Esophagus muscularis mucosa (tissue), 4 donors: ENCODE data around the gene STX11. TPM values are rescaled to one million over a fixed set of nuclear protein-coding genes. Genes with fewer than 3 reads are reported as not detected.
A peak's percentile ranks its signal among the peaks of the same experiment; 100 is the strongest.

Experiments used
- DNase-seq: peaks from one replicate; pipeline ENCODE4 v3.0.0-alpha.2; 2017; ENCODE audit errors: extremely low spot score
- H3K27ac ChIP-seq, 4 donors: fragments of 200-600 bp; sonication (generic); replicated peaks in 1 of 4; 1 replicate in 3 of 4; 2 replicates in 1 of 4; pipeline ENCODE4 v1.5.1; 2016 to 2019; ENCODE audit warnings: mild to moderate bottlenecking in 1 of 4
- H3K27me3 ChIP-seq, 4 donors: fragments of 200-600 bp; sonication (generic); one replicate each; pipeline versions ENCODE4 v1.5.1 to v1.6.0; 2016 to 2019
- H3K36me3 ChIP-seq, 4 donors: fragments of 200-600 bp; sonication (generic); one replicate each; pipeline ENCODE4 v1.5.1; 2016 to 2019
- H3K4me1 ChIP-seq, 4 donors: fragments of 200-600 bp; sonication (generic); one replicate each; pipeline ENCODE4 v1.5.1; 2016 to 2019
- H3K4me3 ChIP-seq, 4 donors: fragments of 200-600 bp; sonication (generic); 1 replicate in 2 of 4; 2 replicates in 2 of 4; pipeline ENCODE4 v1.5.1; 2016 to 2019; ENCODE audit warnings: mild to moderate bottlenecking in 4 of 4, moderate library complexity in 1 of 4
- H3K9me3 ChIP-seq, 4 donors: fragments of 200-600 bp; sonication (generic); 1 replicate in 3 of 4; 2 replicates in 1 of 4; pipeline ENCODE4 v1.5.1; 2016 to 2019
- EP300 ChIP-seq: sonication (generic); formaldehyde crosslinking; IDR thresholded peaks from one replicate; pipeline ENCODE4 v1.6.1; 2017; ENCODE audit warnings: antibody characterized with exemption
- POLR2A ChIP-seq: fragments of 450-650 bp; IDR thresholded peaks from one replicate; pipeline ENCODE4 v1.6.1; 2017; ENCODE audit warnings: antibody characterized with exemption, moderate library complexity, mild to moderate bottlenecking, low read depth
- POLR2AphosphoS5 ChIP-seq, 2 donors: sonication (generic); formaldehyde crosslinking; IDR thresholded peaks; one replicate each; pipeline ENCODE4 v1.6.1; 2017; ENCODE audit warnings: antibody characterized with exemption in 2 of 2
- WGBS: methylation state at CpG from one replicate; pipeline ENCODE4 v1.1.5; 2018; 5-methylcytosine and 5-hydroxymethylcytosine counted together
- intact Hi-C: fragments of 100-400 bp; cut with DNase I; formaldehyde crosslinking; loops from one replicate; pipeline ENCODE4 v1.15.1; 2023
- total RNA-seq, 4 donors: library from RNA; depleted of rRNA; stranded (reverse); fragments of >200 nt; gene quantifications; one replicate each; pipeline versions ENCODE4 v1.1.0 to v1.2.1, GENCODE V29; 2016
- TF ChIP-seq, protein P1 (sequence below), 3 experiments: fragments of 200-600 bp in 2 of 3; fragments of 450-650 bp in 1 of 3; sonication (generic) in 2 of 3; IDR thresholded peaks; one replicate each; pipeline ENCODE4 v1.5.1; 2017 to 2019; ENCODE audit warnings: antibody characterized with exemption in 3 of 3, mild to moderate bottlenecking in 2 of 3, moderate library complexity in 1 of 3

Gene STX11
- total RNA-seq: 10 to 100 TPM in 1 of 4 donors, 1 to 10 TPM in 3; 3.3 to 14.1 (median 7.1) TPM

DNA sequence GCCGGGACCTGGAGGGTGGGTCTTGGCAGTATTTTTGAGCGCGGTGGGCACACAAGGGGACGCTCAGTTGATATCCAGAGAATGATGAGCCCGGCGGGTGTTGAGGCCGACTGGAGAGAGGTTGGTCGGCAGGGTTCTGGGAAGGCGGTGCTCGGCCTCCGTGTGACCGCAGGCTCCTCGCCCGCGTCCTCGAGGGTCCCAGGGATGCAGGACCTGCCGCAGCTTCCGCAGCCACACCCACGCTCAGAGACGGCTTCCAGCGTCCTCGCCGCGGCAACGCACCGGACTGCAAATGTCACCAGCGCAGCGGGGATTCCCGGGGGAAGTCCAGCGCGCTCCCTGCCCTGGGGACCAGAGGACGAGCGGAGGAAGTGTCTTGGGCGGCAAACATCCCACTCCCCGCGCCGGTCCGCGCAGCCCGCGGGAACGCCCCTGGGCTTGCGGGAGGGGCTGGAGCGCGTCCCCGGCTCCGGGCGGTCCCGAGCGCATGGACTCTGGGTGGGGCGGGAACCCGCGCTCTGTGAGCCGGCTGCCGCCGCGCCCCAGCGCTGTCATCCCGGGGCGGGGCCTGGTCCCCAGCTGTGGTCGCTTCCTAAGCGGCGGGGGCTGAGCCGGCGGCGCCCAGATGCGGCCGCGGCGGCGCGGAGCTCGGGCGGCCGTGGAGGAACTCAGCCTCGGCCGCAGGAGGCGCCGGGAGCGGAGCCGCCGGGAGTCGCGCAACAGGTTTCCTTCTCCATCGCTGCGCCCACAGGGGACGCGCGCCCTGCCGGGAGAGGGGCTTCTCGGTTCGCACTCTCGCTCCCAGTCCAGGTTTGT is at the start of gene STX11:
STX11 (plus strand) TSS at position 624 of the 816 bp plus-strand sequence. CDS start 36,111 bp downstream, outside the sequence.
- peak within 1 kb of the TSS; percentile 51 to 72 (median 61) for H3K27ac ChIP-seq
- H3K4me1 ChIP-seq: peaks cover 8 to 24% (median 22%) of the 10 kb centered on the region in 4 donors
- peak; percentile 91 for DNase-seq
- no peaks in the 10 kb centered on the region for H3K36me3 ChIP-seq
- peaks cover 0 to 38% (median 0%) of the 10 kb centered on the region in 4 donors for H3K27me3 ChIP-seq
- peak within 1 kb of the TSS; percentile 66 to 90 (median 75) for H3K4me3 ChIP-seq
- H3K9me3 ChIP-seq: no peaks in the 10 kb centered on the region
- TF ChIP-seq POLR2AphosphoS5 (IDR thresholded peaks at IDR 0.05): peak; percentile 24 to 35
- TF ChIP-seq POLR2A: no peak
- WGBS: 2% methylated on average over 49 of the region's 93 CpGs
- intact Hi-C loops: loop anchor here (5.0 kb wide), 1 partner anchor 67 kb away; no protein-coding TSS in a partner anchor

DNA sequence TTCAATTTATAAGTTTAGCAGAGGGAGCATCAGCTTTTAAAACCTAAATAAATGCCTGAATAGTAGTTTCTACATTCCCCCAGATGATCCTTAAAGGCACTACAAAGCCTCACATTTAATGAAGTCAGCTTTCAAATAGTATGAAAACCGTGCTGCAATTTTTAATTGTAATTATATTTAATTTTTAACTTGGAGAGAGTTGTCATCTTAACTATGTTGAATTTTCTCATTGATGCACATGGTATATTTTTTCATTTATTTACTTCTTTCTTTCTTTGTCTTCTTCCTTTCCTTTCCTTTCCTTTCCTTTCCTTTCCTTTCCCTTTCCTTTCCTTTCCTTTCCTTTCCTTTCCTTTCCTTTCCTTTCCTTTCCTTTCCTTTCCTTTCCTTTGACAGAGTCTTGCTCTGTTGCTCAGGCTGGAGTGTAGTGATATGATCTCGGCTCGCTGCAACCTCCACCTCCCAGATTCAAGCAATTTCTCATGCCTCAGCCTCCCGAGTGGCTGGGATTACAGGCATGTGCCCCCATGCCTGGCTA is 47.2 kb upstream of the STX11 start:
- H3K9me3 ChIP-seq: no peaks in the 10 kb centered on the region
- DNase-seq: no peak
- WGBS: 83% methylated on average over 4 of the region's 4 CpGs
- H3K4me3 ChIP-seq: no peak overlapping the region
- H3K4me1 ChIP-seq: no peaks in the 10 kb centered on the region
- no peaks in the 10 kb centered on the region for H3K36me3 ChIP-seq
- TF ChIP-seq POLR2A (no peak), POLR2AphosphoS5 (IDR thresholded peaks at IDR 0.05) (no peak), EP300 (no peak)
- TF ChIP-seq, protein P1, sequence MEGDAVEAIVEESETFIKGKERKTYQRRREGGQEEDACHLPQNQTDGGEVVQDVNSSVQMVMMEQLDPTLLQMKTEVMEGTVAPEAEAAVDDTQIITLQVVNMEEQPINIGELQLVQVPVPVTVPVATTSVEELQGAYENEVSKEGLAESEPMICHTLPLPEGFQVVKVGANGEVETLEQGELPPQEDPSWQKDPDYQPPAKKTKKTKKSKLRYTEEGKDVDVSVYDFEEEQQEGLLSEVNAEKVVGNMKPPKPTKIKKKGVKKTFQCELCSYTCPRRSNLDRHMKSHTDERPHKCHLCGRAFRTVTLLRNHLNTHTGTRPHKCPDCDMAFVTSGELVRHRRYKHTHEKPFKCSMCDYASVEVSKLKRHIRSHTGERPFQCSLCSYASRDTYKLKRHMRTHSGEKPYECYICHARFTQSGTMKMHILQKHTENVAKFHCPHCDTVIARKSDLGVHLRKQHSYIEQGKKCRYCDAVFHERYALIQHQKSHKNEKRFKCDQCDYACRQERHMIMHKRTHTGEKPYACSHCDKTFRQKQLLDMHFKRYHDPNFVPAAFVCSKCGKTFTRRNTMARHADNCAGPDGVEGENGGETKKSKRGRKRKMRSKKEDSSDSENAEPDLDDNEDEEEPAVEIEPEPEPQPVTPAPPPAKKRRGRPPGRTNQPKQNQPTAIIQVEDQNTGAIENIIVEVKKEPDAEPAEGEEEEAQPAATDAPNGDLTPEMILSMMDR (IDR thresholded peaks at IDR 0.05): no peak
- no peak overlapping the region for H3K27ac ChIP-seq
- intact Hi-C loops: loop anchor here (5.0 kb wide), 1 partner anchor 184 kb away; the partner anchor contains the start of gene UTRN
- no peaks in the 10 kb centered on the region for H3K27me3 ChIP-seq

DNA sequence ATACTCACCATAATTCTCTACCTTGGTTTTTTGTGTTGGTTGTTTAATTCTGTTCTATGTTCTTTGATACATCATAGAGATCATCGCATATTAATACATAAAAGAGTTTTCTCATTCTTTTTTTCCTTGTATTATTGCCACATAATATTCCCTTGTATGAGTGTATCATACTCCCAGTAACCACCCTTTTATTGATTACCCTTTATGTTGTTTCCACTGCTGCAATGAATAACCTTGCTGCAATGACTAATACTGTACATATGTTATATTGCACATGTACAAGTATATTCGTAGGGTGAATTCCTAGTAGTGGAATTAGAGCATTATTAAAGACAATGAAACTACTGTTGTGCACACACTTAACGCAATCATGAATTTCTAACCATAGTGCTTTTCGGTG is 45.8 kb upstream of the STX11 start:
- DNase-seq: no peak
- Histone ChIP-seq H3K4me3 (no peak overlapping the region), H3K4me1 (no peaks in the 10 kb centered on the region), H3K36me3 (no peaks in the 10 kb centered on the region), H3K27ac (no peak overlapping the region), H3K9me3 (no peaks in the 10 kb centered on the region), H3K27me3 (no peaks in the 10 kb centered on the region)
- intact Hi-C loops: loop anchor here (2.0 to 5.0 kb wide), 3 partner anchors 112 to 378 kb away; partner anchors contain the start of gene UTRN
- WGBS: 46% methylated on average over 4 of the region's 4 CpGs
- no peak for TF ChIP-seq POLR2AphosphoS5 (IDR thresholded peaks at IDR 0.05)
- no peak for TF ChIP-seq EP300
- TF ChIP-seq POLR2A: no peak
- TF ChIP-seq, protein P1 (IDR thresholded peaks at IDR 0.05): no peak

DNA sequence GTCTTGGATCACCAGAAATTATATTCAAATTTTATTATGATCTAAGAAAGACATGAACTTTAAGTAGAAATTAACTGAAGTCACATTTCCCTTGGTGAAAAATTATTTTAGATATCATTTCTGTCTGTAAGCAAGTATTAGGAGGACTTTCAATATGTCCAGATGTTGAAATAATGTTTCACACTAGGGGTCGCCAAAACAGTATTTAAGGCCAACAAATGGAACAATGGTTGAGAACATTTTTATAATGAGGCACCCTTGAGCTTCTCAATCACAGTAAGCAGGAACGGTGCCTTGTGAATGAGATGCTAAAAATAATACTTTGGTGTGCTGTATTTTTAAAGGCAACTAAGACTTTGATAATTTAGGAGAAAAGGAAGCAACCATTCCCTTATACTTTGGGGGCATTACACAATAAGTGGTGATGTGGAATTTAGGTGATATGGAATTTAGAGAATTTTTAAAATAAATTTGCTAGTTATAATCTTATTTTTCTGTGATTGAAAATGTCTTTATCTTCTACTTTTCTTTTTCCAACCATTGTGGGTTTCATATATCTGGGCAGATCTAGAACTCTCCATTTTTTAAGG is 45.3 kb upstream of the STX11 start:
- no peaks in the 10 kb centered on the region for H3K27me3 ChIP-seq
- H3K4me3 ChIP-seq: no peak overlapping the region
- WGBS: 2% methylated on average over 2 of the region's 2 CpGs
- DNase-seq: no peak
- H3K36me3 ChIP-seq: no peaks in the 10 kb centered on the region
- intact Hi-C loops: loop anchor here (2.0 to 5.0 kb wide), 3 partner anchors 112 to 378 kb away; partner anchors contain the start of gene UTRN
- no peaks in the 10 kb centered on the region for H3K9me3 ChIP-seq
- no peak for TF ChIP-seq EP300
- TF ChIP-seq, protein P1 (IDR thresholded peaks at IDR 0.05): peak; percentile 61 to 64 (median 62)
- H3K27ac ChIP-seq: no peak overlapping the region
- no peaks in the 10 kb centered on the region for H3K4me1 ChIP-seq

DNA sequence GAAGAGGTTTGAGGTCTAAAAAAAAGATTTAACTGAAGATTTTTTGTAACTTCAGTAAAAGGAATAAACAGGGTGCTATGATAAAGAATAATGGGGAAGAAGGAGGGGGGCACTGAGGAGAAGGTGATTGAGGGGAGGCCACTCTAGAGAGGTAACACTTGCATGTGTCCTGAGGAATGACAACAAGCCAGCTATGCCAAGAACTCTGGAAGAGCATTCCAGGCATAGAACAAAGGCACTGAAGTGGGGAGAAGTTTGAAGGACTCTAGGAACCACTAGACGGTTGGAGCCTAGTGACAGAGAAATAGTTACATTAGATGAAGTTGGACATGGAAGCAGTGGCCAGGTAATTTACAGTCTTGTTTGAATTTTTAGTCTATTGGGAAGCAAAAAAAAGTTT is 44.1 kb upstream of the STX11 start:
- no peak for DNase-seq
- intact Hi-C loops: no loop called here

More for the DNA sequence above, 44.1 kb upstream of the STX11 start:
- Histone ChIP-seq H3K27me3 (no peaks in the 10 kb centered on the region), H3K27ac (no peak overlapping the region), H3K36me3 (no peaks in the 10 kb centered on the region), H3K9me3 (no peaks in the 10 kb centered on the region), H3K4me3 (no peak overlapping the region), H3K4me1 (no peaks in the 10 kb centered on the region)
- TF ChIP-seq POLR2AphosphoS5 (IDR thresholded peaks at IDR 0.05): no peak
- TF ChIP-seq, protein P1 (IDR thresholded peaks at IDR 0.05): no peak
- TF ChIP-seq EP300: no peak
- no peak for TF ChIP-seq POLR2A
- 68% methylated on average over 1 of the region's 1 CpG for WGBS
